Measurements from ENCODE around the gene PTBP1. TPM values are rescaled to one million over a fixed set of nuclear protein-coding genes. Genes with fewer than 3 reads are reported as not detected.

PTBP1 gene
- polyA plus RNA-seq, 1 donor from 2014 or later = 27.3 TPM

DNA sequence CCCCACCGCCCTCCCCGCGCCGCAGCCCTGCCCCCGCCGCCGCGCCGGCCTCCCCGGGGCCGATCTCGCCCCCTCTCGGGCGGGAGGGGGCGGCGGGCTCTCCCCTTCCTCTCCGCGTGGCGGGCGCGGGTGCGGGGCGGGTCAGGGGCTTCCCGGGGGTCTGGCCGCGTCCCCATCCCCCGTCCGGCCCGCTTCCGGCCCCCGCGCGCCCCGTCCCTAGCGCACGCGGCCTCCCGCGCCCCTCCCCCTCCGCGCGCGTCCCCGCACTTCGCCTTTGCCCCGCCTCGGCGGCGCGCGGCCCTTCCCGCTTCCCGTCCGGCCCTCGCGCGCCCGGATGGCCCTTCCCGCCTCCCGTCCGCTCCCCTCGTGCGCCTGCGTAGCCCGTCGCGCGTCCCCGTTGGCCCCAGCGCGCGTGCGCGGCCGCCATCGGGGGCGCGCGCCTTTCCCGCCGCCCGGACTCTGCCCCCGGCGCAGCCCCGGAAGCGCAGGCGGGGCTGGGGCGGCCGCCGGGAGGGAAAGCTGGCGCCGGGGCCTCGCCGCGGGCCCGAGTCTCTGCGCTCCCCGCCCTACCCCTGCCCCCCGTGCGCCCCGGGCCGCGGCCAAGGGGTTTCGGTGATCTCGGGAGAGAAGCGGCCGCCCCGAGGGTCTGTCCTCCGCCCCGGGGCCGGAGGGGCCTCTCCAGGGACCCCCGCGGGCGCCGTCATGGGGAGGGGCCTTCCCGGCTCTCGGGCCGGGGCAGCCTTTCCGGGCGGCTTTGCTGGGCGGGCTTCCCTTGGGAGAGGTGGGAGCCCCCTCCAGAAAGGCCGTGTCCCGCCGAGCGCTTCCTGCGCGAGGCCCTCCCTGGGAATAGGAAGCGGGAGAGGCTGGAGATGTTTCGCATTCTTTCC, 519 bp downstream of the PTBP1 start:
- Histone ChIP-seq H3K27me3 (ENCODE audit: insufficient read depth, low read depth, low read length) (no peaks in the 10 kb centered on the region), H3F3A (ENCODE audit: insufficient read depth, low read length, poor library complexity, severe bottlenecking) (no peaks in the 10 kb centered on the region)

More for the DNA sequence above, 519 bp downstream of the PTBP1 start:
- H3K4me3 ChIP-seq (ENCODE audit: low read length) = peak overlapping the region; percentile 80
- peaks cover 47% of the 10 kb centered on the region for H3K79me2 ChIP-seq (replicated peaks; ENCODE audit: insufficient read depth, low read length)
- H3K9ac ChIP-seq (ENCODE audit: low read length) = peak overlapping the region; percentile 83
- H2AFZ ChIP-seq (ENCODE audit: low read depth, low read length) = no peak overlapping the region
- TF ChIP-seq EZH2 (IDR thresholded peaks at IDR 0.05; ENCODE audit: borderline replicate concordance, insufficient read depth, low read length, poor library complexity, severe bottlenecking) = no peak
- no peak for TF ChIP-seq SMC3 (conservative IDR thresholded peaks at IDR 0.05; ENCODE audit: poor library complexity)
- TF ChIP-seq MXI1 (conservative IDR thresholded peaks at IDR 0.05; ENCODE audit: poor library complexity, severe bottlenecking) = no peak
- TF ChIP-seq CTCF (IDR thresholded peaks at IDR 0.05; ENCODE audit: poor library complexity, severe bottlenecking) = no peak
- TF ChIP-seq TAF1 (IDR thresholded peaks at IDR 0.05; ENCODE audit: low read depth) = peak; percentile 53
- no peak for TF ChIP-seq EP300 (conservative IDR thresholded peaks at IDR 0.05; ENCODE audit: poor library complexity, severe bottlenecking)
- no peak for TF ChIP-seq REST (IDR thresholded peaks at IDR 0.05; ENCODE audit: borderline replicate concordance)
- TF ChIP-seq POLR2AphosphoS5 (IDR thresholded peaks at IDR 0.05) = no peak
- no peaks in the 10 kb centered on the region for H3K9me3 ChIP-seq (ENCODE audit: low read length)
- H3K27ac ChIP-seq (ENCODE audit: low read length) = peak overlapping the region; percentile 62
- H3K4me2 ChIP-seq (ENCODE audit: low read length) = peak overlapping the region; percentile 76
- no peaks in the 10 kb centered on the region for H3K9me2 ChIP-seq (ENCODE audit: insufficient read depth, low read length)
- peaks cover 37% of the 10 kb centered on the region for H4K20me1 ChIP-seq (ENCODE audit: insufficient read depth)
- no peaks in the 10 kb centered on the region for H3K36me3 ChIP-seq (ENCODE audit: insufficient read depth, low read length)
